ENCODE results near the gene CCDC124. TPM values are rescaled to one million over a fixed set of nuclear protein-coding genes. Genes with fewer than 3 reads are reported as not detected.
"Not testable (repeated sequence)": the region's sequence is repeated elsewhere in the genome, so short reads cannot be mapped to it uniquely, and the experiment has no call there.

Gene CCDC124
- total and polyA plus RNA-seq, 7 donors: 52.8 to 126 (median 84.2) TPM

DNA sequence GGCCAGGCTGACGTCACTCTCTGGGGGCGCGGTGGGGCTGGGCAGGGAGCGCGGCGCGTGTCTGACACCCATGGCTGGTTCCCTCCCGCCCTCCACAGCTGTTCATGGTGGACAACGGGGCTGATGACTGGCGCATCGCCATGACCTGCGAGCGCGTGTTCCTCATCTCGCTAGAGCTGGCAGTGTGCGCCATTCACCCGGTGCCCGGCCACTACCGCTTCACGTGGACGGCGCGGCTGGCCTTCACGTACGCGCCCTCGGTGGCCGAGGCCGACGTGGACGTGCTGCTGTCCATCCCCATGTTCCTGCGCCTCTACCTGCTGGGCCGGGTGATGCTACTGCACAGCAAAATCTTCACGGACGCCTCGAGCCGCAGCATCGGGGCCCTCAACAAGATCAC, 48.8 kb downstream of the CCDC124 start:
- DNase-seq: no peak
- intact Hi-C loops (cut with DNase I): no loop called here
- 90 to 95% methylated on average over 38 of the region's 38 CpGs for WGBS, 2 donors
- no peaks in the 10 kb centered on the region for H3K4me1 ChIP-seq
- H3K9me3 ChIP-seq: no peaks in the 10 kb centered on the region
- H3K27me3 ChIP-seq: peaks cover 3 to 17% (median 4%) of the 10 kb centered on the region in 3 donors
- no peak overlapping the region for H3K27ac ChIP-seq
- no peak overlapping the region for H3K4me3 ChIP-seq
- TF ChIP-seq, protein P1, sequence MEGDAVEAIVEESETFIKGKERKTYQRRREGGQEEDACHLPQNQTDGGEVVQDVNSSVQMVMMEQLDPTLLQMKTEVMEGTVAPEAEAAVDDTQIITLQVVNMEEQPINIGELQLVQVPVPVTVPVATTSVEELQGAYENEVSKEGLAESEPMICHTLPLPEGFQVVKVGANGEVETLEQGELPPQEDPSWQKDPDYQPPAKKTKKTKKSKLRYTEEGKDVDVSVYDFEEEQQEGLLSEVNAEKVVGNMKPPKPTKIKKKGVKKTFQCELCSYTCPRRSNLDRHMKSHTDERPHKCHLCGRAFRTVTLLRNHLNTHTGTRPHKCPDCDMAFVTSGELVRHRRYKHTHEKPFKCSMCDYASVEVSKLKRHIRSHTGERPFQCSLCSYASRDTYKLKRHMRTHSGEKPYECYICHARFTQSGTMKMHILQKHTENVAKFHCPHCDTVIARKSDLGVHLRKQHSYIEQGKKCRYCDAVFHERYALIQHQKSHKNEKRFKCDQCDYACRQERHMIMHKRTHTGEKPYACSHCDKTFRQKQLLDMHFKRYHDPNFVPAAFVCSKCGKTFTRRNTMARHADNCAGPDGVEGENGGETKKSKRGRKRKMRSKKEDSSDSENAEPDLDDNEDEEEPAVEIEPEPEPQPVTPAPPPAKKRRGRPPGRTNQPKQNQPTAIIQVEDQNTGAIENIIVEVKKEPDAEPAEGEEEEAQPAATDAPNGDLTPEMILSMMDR (IDR thresholded peaks at IDR 0.05): no peak
- H3K36me3 ChIP-seq: no peaks in the 10 kb centered on the region

DNA sequence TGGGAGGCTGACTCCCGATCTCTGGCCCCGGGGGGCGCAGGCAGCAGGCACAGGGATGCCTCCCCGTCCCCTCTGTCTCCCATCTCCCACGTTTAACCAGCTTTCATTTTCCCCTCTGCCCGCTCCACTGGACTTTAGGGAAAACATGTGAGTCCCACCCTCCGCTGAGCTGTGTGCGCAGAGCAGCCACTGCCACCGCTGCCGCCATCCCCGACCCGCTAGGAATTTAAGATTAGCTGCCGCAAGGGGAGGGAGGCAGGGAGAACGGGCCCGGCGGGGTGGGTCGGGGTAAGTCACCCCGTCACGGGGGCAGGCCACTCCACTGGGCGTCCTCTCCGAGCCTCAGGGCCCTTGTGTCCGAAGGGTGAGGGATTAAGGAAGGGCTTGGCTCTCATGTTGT, 49.6 kb downstream of the CCDC124 start:
- WGBS, 2 donors: 81 to 88% methylated on average over 22 of the region's 22 CpGs
- Histone ChIP-seq H3K4me3 (no peak overlapping the region), H3K27ac (no peak overlapping the region), H3K36me3 (no peaks in the 10 kb centered on the region), H3K27me3 (peaks cover 3 to 17% (median 4%) of the 10 kb centered on the region in 3 donors), H3K9me3 (no peaks in the 10 kb centered on the region), H3K4me1 (no peaks in the 10 kb centered on the region)
- no peak for TF ChIP-seq POLR2AphosphoS5 (IDR thresholded peaks at IDR 0.05)
- TF ChIP-seq EP300 (IDR thresholded peaks at IDR 0.05): no peak
- no peak for TF ChIP-seq POLR2A (IDR thresholded peaks at IDR 0.05)
- TF ChIP-seq, protein P1 (IDR thresholded peaks at IDR 0.05): no peak
- intact Hi-C loops (cut with DNase I): no loop called here
- DNase-seq: no peak

DNA sequence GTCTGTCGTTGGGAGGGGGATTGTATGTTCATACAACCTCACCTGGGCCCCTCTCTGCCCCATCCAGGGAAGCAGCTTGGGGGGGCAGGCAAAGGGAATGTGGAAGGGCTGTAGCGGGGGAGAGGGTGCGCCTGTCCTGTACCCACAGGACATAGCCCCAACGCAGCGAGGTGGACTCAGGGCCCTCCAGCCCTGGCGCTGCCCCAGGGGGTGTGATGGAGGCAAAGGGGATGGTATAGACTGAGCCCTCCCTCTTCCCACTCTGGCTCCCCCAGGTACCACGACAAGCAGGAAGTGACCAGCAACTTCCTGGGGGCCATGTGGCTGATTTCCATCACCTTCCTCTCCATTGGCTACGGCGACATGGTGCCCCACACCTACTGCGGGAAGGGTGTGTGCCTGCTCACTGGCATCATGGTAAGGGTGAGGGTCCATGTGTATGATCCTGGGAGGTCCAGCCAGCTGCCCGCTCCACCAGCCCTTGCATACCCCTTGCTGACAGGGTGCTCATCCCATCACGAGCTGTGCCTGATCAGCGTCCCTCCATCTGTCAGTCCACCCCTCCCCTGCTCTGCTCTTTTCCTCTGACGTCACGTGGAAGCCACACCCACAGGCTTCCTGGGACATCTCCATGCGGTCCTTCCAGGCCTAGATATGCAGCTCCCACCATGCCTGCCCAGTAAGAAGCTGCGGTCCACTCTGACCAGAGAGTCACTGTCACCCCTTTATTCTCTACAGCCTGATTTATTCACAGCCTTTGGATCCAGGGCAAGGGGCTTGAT, 52.4 kb downstream of the CCDC124 start:
- Histone ChIP-seq H3K27me3 (peaks cover 3 to 17% (median 4%) of the 10 kb centered on the region in 3 donors), H3K4me1 (no peaks in the 10 kb centered on the region), H3K27ac (no peak overlapping the region), H3K4me3 (no peak overlapping the region), H3K36me3 (no peaks in the 10 kb centered on the region), H3K9me3 (no peaks in the 10 kb centered on the region)
- 55 to 70% methylated on average over 17 of the region's 17 CpGs for WGBS, 2 donors
- TF ChIP-seq POLR2AphosphoS5 (IDR thresholded peaks at IDR 0.05): no peak
- TF ChIP-seq POLR2A (IDR thresholded peaks at IDR 0.05): no peak
- TF ChIP-seq, protein P1 (IDR thresholded peaks at IDR 0.05): no peak
- no peak for TF ChIP-seq EP300 (IDR thresholded peaks at IDR 0.05)
- no peak for DNase-seq
- intact Hi-C loops (cut with DNase I): no loop called here

DNA sequence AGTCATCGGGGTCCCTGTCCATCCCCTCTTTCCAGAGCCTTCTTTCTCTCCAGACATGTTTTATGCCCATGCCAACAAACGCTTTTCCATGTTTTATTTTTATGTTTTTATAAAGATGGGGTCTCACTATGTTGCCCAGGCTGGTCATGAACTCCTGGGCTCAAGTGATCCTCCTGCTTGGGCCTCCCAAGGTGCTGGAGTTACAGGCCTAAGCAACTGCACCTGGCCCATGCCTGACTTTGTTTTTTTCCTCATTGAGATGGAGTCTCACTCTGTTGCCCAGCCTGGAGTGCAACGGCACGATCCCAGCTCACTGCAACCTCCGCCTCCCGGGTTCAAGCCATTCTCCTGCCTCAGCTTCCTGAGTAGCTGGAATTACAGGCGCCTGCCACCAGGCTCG, 53.8 kb downstream of the CCDC124 start:
- H3K36me3 ChIP-seq; H3K27ac ChIP-seq; intact Hi-C loops (cut with DNase I); H3K4me3 ChIP-seq; H3K4me1 ChIP-seq; H3K9me3 ChIP-seq; DNase-seq: not testable (repeated sequence)
- WGBS, 2 donors: 81 to 88% methylated on average over 8 of the region's 8 CpGs
- peaks cover 3 to 17% (median 4%) of the 10 kb centered on the region in 3 donors for H3K27me3 ChIP-seq

DNA sequence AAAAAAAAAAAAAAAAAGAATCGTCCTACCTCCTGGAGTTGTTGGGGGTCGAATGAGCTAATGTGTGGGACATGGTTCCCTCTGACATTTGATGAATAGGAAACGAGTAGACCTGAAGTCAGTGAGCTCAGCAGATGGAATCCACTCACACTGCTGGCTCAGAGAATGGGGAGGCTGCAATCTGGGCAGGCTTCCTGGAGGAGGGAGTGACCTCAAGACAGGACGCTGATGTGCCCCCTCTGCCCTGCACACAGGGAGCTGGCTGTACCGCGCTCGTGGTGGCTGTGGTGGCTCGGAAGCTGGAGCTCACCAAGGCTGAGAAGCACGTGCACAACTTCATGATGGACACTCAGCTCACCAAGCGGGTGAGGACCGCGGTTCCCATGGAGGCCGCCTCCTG, 55.3 kb downstream of the CCDC124 start:
- TF ChIP-seq, protein P1 (IDR thresholded peaks at IDR 0.05): no peak
- TF ChIP-seq POLR2A (IDR thresholded peaks at IDR 0.05) (no peak), EP300 (IDR thresholded peaks at IDR 0.05) (no peak), POLR2AphosphoS5 (IDR thresholded peaks at IDR 0.05) (no peak)
- DNase-seq: no peak
- H3K4me1 ChIP-seq: no peaks in the 10 kb centered on the region
- no peak overlapping the region for H3K4me3 ChIP-seq
- peaks cover under 1 to 10% (median 4%) of the 10 kb centered on the region in 3 donors for H3K27me3 ChIP-seq
- WGBS, 2 donors: 87 to 92% methylated on average over 13 of the region's 13 CpGs
- H3K27ac ChIP-seq: no peak overlapping the region
- no peaks in the 10 kb centered on the region for H3K9me3 ChIP-seq
- H3K36me3 ChIP-seq: no peaks in the 10 kb centered on the region
- intact Hi-C loops (cut with DNase I): no loop called here
